ENCODE results near the gene PARD3.

DNA sequence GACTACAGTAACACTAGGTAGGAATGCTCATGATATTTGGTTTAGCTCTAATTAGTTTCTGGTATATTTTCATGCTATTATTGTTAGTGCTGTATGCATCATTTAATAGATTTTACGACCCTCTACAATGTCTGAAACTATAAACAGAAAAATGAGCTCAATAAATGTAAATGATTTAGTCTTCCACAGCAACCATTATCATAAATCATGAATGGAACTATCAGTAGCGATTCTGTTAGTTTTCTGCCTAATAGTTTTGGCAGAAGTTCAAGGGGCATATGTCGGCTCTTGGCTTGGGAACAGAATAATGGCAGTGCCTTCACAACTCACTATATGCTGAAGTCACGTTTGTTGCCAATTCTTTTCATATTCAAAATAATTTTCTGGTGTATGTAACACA lies 494.8 kb downstream of the PARD3 start:
- TF ChIP-seq, protein P1, sequence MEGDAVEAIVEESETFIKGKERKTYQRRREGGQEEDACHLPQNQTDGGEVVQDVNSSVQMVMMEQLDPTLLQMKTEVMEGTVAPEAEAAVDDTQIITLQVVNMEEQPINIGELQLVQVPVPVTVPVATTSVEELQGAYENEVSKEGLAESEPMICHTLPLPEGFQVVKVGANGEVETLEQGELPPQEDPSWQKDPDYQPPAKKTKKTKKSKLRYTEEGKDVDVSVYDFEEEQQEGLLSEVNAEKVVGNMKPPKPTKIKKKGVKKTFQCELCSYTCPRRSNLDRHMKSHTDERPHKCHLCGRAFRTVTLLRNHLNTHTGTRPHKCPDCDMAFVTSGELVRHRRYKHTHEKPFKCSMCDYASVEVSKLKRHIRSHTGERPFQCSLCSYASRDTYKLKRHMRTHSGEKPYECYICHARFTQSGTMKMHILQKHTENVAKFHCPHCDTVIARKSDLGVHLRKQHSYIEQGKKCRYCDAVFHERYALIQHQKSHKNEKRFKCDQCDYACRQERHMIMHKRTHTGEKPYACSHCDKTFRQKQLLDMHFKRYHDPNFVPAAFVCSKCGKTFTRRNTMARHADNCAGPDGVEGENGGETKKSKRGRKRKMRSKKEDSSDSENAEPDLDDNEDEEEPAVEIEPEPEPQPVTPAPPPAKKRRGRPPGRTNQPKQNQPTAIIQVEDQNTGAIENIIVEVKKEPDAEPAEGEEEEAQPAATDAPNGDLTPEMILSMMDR (IDR thresholded peaks at IDR 0.05) = no peak
- no peak for TF ChIP-seq POLR2A (IDR thresholded peaks at IDR 0.05)
